GM12864 (cell line): ENCODE data around the gene LDLRAP1.
A peak's percentile ranks its signal among the peaks of the same experiment; 100 is the strongest.

Experiments used
- DNase-seq: peaks from one replicate; pipeline ENCODE4 v3.0.0-alpha.2; 2011; ENCODE audit warnings: low read depth
- H3K4me3 ChIP-seq: 2 replicates; pipeline ENCODE4 v1.5.1; 2011; ENCODE audit warnings: mild to moderate bottlenecking, low read depth, low read length, control low read depth
- CTCF ChIP-seq: IDR thresholded peaks from 2 replicates; pipeline ENCODE4 v1.5.1; 2011; ENCODE audit warnings: low read depth, mild to moderate bottlenecking, moderate library complexity, low read length, control low read depth, inconsistent platforms; ENCODE audit errors: missing control alignments

Gene LDLRAP1

GRCh38 chr1:25550683-25551310 lies 7.4 kb downstream of the LDLRAP1 start:
- no peak for TF ChIP-seq CTCF
- no peak for DNase-seq
- H3K4me3 ChIP-seq, result peak overlapping the region; percentile 18

GRCh38 chr1:25553749-25554429 lies 10.5 kb downstream of the LDLRAP1 start:
- no peak for TF ChIP-seq CTCF
- H3K4me3 ChIP-seq, result no peak overlapping the region

GRCh38 chr1:25554430-25554780 lies 11.0 kb downstream of the LDLRAP1 start:
- TF ChIP-seq CTCF, result no peak
- H3K4me3 ChIP-seq, result no peak overlapping the region
- DNase-seq, result no peak

More at GRCh38 chr1:25553749-25554429, 10.5 kb downstream of the LDLRAP1 start:
- DNase-seq, result no peak

- no peak overlapping the region for H3K4me3 ChIP-seq
- no peak for DNase-seq
- no peak for TF ChIP-seq CTCF
Observed at GRCh38 chr1:25554886-25555752, 11.7 kb downstream of the LDLRAP1 start.

GRCh38 chr1:25555753-25556092 lies 12.3 kb downstream of the LDLRAP1 start:
- TF ChIP-seq CTCF, result no peak
- H3K4me3 ChIP-seq, result no peak overlapping the region
- no peak for DNase-seq

GRCh38 chr1:25556132-25556670 lies 12.8 kb downstream of the LDLRAP1 start:
- no peak for TF ChIP-seq CTCF

More at GRCh38 chr1:25556132-25556670, 12.8 kb downstream of the LDLRAP1 start:
- DNase-seq, result no peak
- no peak overlapping the region for H3K4me3 ChIP-seq
